NB4 (cell line): ENCODE results near the gene EEF1A2.

Experiments
- DNase-seq: peaks from one replicate; pipeline ENCODE4 v3.0.0; 2010; ENCODE audit warnings: low read depth
- H3K4me3 ChIP-seq: one replicate; pipeline ENCODE4 v1.5.1; 2011; ENCODE audit warnings: mild to moderate bottlenecking, low read depth, low read length, moderate library complexity
- MYC ChIP-seq: IDR thresholded peaks from 2 replicates; pipeline ENCODE4 v1.6.1; 2011; ENCODE audit warnings: low read depth, low read length
- POLR2A ChIP-seq: IDR thresholded peaks from 2 replicates; pipeline ENCODE4 v1.6.1; 2011; ENCODE audit warnings: mild to moderate bottlenecking; ENCODE audit not compliant: insufficient read length; ENCODE audit errors: extremely low read depth
- TF ChIP-seq, protein P1 (sequence below): IDR thresholded peaks from 2 replicates; pipeline ENCODE4 v1.6.1; 2011; ENCODE audit warnings: low read depth, low read length
- TF ChIP-seq, protein P2 (sequence below): IDR thresholded peaks from one replicate; pipeline ENCODE4 v1.5.1; 2012; ENCODE audit warnings: low read depth, low read length

The EEF1A2 gene

DNA sequence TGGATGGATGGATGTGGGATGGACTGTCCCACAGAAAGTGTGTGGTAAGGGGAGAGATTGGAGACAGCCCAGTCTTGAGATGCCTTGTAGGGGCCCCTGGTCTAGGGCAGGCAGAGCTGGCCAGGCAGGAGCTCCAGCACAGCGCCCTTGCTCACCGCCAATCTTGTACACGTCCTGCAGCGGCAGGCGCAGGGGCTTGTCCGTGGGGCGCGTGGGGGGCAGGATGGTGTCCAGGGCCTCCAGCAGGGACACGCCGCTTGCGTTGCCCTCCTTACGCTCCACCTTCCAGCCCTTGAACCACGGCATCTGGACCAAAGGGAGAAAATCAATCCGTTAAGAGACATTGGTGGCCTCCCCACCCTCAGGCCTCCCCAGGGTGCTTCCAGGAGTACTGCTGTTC is 5.9 kb downstream of the EEF1A2 start:
- DNase-seq, result no peak
- no peak overlapping the region for H3K4me3 ChIP-seq
- TF ChIP-seq POLR2A (no peak), MYC (no peak)
- TF ChIP-seq, protein P1, sequence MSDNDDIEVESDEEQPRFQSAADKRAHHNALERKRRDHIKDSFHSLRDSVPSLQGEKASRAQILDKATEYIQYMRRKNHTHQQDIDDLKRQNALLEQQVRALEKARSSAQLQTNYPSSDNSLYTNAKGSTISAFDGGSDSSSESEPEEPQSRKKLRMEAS, result no peak
- TF ChIP-seq, protein P2, sequence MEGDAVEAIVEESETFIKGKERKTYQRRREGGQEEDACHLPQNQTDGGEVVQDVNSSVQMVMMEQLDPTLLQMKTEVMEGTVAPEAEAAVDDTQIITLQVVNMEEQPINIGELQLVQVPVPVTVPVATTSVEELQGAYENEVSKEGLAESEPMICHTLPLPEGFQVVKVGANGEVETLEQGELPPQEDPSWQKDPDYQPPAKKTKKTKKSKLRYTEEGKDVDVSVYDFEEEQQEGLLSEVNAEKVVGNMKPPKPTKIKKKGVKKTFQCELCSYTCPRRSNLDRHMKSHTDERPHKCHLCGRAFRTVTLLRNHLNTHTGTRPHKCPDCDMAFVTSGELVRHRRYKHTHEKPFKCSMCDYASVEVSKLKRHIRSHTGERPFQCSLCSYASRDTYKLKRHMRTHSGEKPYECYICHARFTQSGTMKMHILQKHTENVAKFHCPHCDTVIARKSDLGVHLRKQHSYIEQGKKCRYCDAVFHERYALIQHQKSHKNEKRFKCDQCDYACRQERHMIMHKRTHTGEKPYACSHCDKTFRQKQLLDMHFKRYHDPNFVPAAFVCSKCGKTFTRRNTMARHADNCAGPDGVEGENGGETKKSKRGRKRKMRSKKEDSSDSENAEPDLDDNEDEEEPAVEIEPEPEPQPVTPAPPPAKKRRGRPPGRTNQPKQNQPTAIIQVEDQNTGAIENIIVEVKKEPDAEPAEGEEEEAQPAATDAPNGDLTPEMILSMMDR, result no peak

DNA sequence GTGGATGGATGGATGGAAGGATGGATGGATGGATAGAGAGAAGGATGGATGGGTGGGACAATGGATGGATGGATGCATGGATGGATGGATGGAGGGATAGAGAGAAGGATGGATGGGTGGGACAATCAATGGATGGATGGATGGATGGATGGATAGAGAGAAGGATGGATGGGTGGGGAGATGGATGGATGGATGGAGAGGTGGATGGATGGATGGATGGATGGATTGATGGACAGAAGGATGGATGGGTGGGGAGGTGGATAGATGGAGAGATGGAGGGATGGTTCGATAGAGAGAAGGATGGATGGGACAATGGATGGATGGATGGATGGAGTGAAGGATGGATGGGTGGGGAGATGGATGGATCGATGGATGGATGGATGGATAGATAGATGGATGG is 6.4 kb downstream of the EEF1A2 start:
- TF ChIP-seq, protein P1, result no peak
- no peak for TF ChIP-seq POLR2A
- TF ChIP-seq, protein P2, result no peak
- TF ChIP-seq MYC, result no peak
- DNase-seq, result no peak
- H3K4me3 ChIP-seq, result no peak overlapping the region

DNA sequence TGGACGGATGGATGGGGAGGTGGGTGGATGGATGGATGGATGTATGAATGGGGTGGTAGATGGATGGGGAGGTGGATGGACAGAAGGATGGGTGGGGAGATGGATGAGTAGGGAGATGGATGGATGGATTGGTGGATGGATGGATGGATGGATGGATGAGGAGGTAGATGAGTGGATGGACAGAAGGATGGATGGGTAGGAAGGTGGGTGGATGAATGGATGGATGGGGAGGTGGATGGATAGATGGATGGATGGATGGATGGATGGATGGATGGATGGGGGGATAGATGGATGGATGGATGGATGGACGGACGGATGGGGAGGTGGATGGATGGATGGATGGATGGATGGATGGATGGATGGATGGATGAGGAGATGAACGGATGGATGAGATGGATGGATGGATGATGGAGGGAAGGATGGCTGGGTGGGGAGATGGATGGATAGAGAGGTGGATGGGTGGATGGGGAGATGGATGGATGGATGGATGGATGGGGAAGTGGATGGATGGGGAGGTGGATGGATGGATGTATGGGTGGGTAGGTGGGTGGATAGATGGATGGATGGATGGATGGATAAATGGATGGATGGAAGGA is 7.2 kb downstream of the EEF1A2 start:
- TF ChIP-seq, protein P2, result no peak
- TF ChIP-seq, protein P1, result no peak
- no peak for TF ChIP-seq MYC
- TF ChIP-seq POLR2A, result no peak
- DNase-seq, result no peak
- H3K4me3 ChIP-seq, result no peak overlapping the region

DNA sequence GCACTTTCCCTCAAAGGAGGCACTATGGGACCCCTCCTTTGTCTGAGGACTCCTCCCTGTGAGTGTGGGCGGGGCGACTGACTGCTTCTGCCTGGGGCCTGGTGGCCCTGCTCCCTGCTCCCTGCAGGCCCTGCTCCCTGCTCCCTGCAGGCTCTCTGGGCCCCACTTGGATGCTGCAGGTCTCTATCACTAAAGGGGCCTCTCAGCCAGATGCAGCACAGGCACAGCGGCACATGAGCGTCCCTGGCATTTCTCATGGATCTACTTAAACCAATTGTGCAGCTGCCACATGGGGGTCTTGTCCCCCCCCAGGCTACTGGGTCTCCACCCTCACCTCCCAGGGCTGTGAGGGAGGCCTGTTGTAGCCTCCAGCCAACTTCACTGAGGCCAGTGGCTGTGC is 7.8 kb downstream of the EEF1A2 start:
- no peak for DNase-seq
- no peak overlapping the region for H3K4me3 ChIP-seq
- TF ChIP-seq, protein P2, result no peak
- TF ChIP-seq POLR2A (no peak), MYC (no peak)
- TF ChIP-seq, protein P1, result no peak

DNA sequence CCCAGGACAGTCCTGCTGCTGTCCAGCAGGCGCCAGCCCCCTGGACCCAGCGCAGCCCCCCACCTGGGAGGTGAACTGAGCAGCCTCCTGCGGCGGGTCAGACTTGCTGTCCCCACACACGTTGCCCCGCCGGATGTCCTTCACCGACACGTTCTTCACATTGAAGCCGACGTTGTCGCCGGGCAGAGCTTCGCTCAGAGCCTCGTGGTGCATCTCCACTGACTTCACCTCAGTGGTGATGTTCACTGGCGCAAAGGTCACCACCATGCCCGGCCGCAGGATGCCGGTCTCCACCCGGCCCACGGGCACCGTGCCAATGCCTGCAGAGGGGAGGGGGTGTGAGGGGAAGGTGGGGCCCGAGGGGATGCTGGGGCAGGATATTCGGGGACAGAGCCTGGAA is 8.5 kb downstream of the EEF1A2 start:
- no peak for TF ChIP-seq MYC
- TF ChIP-seq, protein P2, result no peak
- TF ChIP-seq, protein P1, result no peak
- DNase-seq, result no peak
- no peak overlapping the region for H3K4me3 ChIP-seq
